K562 (cell line): ENCODE results near the gene TRIM25. TPM values are rescaled to one million over a fixed set of nuclear protein-coding genes. Genes with fewer than 3 reads are reported as not detected.

ENCODE experiments used
- EHMT2 ChIP-seq: fragments of 450-650 bp; IDR thresholded peaks from 2 replicates; pipeline ENCODE4 v1.6.1; 2018; ENCODE audit warnings: antibody characterized with exemption
- MIER1 ChIP-seq: fragments of 450-650 bp; IDR thresholded peaks from 2 replicates; pipeline ENCODE4 v1.6.1; 2016; ENCODE audit warnings: antibody characterized with exemption, mild to moderate bottlenecking, low read depth
- MYBL2 ChIP-seq, 2 experiments: fragments of 450-650 bp in 1 of 2; sonication (generic) in 1 of 2; formaldehyde crosslinking in 1 of 2; IDR thresholded peaks; 2 replicates each; pipeline versions ENCODE4 v1.6.1 to v1.8.1; 2017 to 2022; ENCODE audit warnings: borderline replicate concordance in 1 of 2, inconsistent platforms in 1 of 2, low read depth in 1 of 2, mild to moderate bottlenecking in 1 of 2, missing genetic modification reagents in 1 of 2, moderate library complexity in 1 of 2
- NKRF ChIP-seq: fragments of 450-650 bp; IDR thresholded peaks from 2 replicates; pipeline ENCODE4 v1.6.1; 2016; ENCODE audit warnings: borderline replicate concordance
- RBM39 ChIP-seq: fragments of 200-400 bp; formaldehyde crosslinking; optimal IDR thresholded peaks from 2 replicates; pipeline ENCODE3; 2018; ENCODE audit warnings: low read depth, low read length
- SIX5 ChIP-seq, 2 experiments: IDR thresholded peaks; 2 replicates each; pipeline ENCODE4 v1.6.1; 2011; ENCODE audit warnings: low read length in 2 of 2, borderline replicate concordance in 1 of 2, low read depth in 1 of 2, mild to moderate bottlenecking in 1 of 2, moderate library complexity in 1 of 2; ENCODE audit not compliant: insufficient read depth in 1 of 2
- SMAD2 ChIP-seq: fragments of 150-350 bp; IDR thresholded peaks from 2 replicates; pipeline ENCODE4 v1.6.1; 2014; ENCODE audit warnings: low read depth, mild to moderate bottlenecking, low read length
- ZNF75A ChIP-seq: fragments of 450-650 bp; formaldehyde crosslinking; IDR thresholded peaks from 2 replicates; pipeline ENCODE4 v1.4.0; 2020; ENCODE audit warnings: mild to moderate bottlenecking
- polyA plus RNA-seq, 8 experiments: library from polyadenylated mRNA; depleted of rRNA in 4 of 8; stranded (reverse) in 5 of 8; unstranded in 3 of 8; fragments of >200 nt; fragmentation: Nextera tagmentation in 2 of 8; fragmentation: Illumina TruSeq in 1 of 8; extraction: Ambion mirVana in 2 of 8; extraction: Trizol in 1 of 8; gene quantifications; 2 replicates each; pipeline versions ENCODE4 v1.2.1 to v1.2.3, GENCODE V29; 2011 to 2014; ENCODE audit warnings: inconsistent platforms in 1 of 8, missing spikeins in 1 of 8
- total RNA-seq, 7 experiments: library from RNA; depleted of rRNA in 6 of 7; stranded (reverse); fragments of >200 nt in 6 of 7; fragmentation: Illumina TruSeq in 2 of 7; extraction: Trizol in 2 of 7; gene quantifications; 2 replicates each; pipeline versions ENCODE4 v1.2.1 to v1.2.3, GENCODE V29; 2011 to 2021; ENCODE audit warnings: low replicate concordance in 1 of 7
- TF ChIP-seq, protein P1 (sequence below): sonication (generic); formaldehyde crosslinking; IDR thresholded peaks from 2 replicates; pipeline ENCODE4 v1.8.0; 2023; ENCODE audit warnings: mild to moderate bottlenecking, missing genetic modification reagents
- TF ChIP-seq, protein P2 (sequence below), 2 experiments: fragments of 150-350 bp in 1 of 2; IDR thresholded peaks; 2 replicates each; pipeline ENCODE4 v1.6.1; 2012 to 2016; ENCODE audit warnings: low read depth in 2 of 2, low read length in 2 of 2, mild to moderate bottlenecking in 1 of 2, moderate library complexity in 1 of 2
- TF ChIP-seq, protein P3 (sequence below): fragments of 450-650 bp; IDR thresholded peaks from 2 replicates; pipeline ENCODE4 v1.6.1; 2018; ENCODE audit not compliant: partially characterized antibody

The TRIM25 gene
- total and polyA plus RNA-seq, 9 of the 15 experiments (the other 6 are each of a cell fraction or from before 2014, with no cell fraction given): 5.9 to 49.5 (median 24.5) TPM

DNA sequence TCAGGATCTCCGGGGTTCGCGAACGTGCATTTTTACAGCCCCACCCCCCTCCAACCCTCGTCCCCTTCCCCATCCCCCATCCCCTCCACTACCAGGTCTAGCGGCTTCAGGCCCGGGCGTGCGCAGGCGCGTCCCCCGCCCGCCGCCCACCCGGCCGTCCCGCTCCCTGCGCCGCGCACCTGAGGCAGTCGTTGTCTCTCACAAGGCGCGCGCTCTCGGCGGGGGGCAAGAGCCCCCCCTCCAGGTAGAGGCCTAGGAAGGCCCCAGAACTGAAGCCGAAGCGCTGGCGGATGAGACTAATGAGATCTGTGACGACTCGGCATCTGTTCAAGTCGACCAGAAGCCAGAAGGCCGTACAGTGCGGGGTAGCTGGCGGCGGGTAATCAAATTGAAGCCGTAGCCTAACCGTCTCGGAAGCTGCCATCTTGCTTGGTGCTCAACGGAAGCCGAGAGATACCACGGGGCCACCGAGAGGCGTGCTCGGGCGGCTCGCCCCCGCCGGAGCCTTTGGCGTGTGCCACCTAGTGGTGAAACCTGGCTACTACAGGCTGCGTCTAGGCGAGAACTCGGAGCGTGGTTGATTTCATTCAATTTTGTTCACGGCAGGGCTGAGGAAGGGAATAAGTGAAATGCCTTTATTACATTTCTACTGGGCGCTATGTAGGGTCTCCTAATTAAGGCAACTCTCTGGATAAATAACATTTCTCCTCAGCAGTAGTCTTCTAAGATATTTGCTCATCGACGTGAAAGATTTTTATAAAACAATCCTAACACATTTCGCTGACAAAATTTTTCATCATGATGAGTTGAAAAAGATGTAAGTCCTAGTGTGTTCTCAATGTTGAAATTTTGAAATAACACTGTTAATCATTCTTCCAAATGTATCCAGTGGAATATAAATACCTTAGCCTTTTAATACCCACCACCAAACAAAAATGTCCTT lies 47.0 kb upstream of the TRIM25 start, which contains the start of gene COIL (continued):
- TF ChIP-seq, protein P1, sequence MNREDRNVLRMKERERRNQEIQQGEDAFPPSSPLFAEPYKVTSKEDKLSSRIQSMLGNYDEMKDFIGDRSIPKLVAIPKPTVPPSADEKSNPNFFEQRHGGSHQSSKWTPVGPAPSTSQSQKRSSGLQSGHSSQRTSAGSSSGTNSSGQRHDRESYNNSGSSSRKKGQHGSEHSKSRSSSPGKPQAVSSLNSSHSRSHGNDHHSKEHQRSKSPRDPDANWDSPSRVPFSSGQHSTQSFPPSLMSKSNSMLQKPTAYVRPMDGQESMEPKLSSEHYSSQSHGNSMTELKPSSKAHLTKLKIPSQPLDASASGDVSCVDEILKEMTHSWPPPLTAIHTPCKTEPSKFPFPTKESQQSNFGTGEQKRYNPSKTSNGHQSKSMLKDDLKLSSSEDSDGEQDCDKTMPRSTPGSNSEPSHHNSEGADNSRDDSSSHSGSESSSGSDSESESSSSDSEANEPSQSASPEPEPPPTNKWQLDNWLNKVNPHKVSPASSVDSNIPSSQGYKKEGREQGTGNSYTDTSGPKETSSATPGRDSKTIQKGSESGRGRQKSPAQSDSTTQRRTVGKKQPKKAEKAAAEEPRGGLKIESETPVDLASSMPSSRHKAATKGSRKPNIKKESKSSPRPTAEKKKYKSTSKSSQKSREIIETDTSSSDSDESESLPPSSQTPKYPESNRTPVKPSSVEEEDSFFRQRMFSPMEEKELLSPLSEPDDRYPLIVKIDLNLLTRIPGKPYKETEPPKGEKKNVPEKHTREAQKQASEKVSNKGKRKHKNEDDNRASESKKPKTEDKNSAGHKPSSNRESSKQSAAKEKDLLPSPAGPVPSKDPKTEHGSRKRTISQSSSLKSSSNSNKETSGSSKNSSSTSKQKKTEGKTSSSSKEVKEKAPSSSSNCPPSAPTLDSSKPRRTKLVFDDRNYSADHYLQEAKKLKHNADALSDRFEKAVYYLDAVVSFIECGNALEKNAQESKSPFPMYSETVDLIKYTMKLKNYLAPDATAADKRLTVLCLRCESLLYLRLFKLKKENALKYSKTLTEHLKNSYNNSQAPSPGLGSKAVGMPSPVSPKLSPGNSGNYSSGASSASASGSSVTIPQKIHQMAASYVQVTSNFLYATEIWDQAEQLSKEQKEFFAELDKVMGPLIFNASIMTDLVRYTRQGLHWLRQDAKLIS (CRISPR knock-in tag): no peak; the same call in none of the 2 replicates
- TF ChIP-seq NKRF (peak; percentile 52; the same call in 1 of the 2 replicates), RBM39 (no peak), SMAD2 (no peak), EHMT2 (peak; percentile 57; the same call in 1 of the 2 replicates), ZNF75A (no peak), SIX5 (IDR thresholded peaks at IDR 0.05; ENCODE audit: borderline replicate concordance in 1 of 2, insufficient read depth in 1 of 2, low read depth in 1 of 2, low read length in 2 of 2) (no peak), MIER1 (no peak), MYBL2 (IDR thresholded peaks at IDR 0.05; ENCODE audit: low read depth) (peak; percentile 68), MYBL2 (CRISPR knock-in tag; IDR thresholded peaks at IDR 0.05; ENCODE audit: borderline replicate concordance) (no peak)
- TF ChIP-seq, protein P2, sequence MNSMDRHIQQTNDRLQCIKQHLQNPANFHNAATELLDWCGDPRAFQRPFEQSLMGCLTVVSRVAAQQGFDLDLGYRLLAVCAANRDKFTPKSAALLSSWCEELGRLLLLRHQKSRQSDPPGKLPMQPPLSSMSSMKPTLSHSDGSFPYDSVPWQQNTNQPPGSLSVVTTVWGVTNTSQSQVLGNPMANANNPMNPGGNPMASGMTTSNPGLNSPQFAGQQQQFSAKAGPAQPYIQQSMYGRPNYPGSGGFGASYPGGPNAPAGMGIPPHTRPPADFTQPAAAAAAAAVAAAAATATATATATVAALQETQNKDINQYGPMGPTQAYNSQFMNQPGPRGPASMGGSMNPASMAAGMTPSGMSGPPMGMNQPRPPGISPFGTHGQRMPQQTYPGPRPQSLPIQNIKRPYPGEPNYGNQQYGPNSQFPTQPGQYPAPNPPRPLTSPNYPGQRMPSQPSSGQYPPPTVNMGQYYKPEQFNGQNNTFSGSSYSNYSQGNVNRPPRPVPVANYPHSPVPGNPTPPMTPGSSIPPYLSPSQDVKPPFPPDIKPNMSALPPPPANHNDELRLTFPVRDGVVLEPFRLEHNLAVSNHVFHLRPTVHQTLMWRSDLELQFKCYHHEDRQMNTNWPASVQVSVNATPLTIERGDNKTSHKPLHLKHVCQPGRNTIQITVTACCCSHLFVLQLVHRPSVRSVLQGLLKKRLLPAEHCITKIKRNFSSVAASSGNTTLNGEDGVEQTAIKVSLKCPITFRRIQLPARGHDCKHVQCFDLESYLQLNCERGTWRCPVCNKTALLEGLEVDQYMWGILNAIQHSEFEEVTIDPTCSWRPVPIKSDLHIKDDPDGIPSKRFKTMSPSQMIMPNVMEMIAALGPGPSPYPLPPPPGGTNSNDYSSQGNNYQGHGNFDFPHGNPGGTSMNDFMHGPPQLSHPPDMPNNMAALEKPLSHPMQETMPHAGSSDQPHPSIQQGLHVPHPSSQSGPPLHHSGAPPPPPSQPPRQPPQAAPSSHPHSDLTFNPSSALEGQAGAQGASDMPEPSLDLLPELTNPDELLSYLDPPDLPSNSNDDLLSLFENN (IDR thresholded peaks at IDR 0.05; ENCODE audit: low read depth in 2 of 2, low read length in 2 of 2): no peak
- TF ChIP-seq, protein P3, sequence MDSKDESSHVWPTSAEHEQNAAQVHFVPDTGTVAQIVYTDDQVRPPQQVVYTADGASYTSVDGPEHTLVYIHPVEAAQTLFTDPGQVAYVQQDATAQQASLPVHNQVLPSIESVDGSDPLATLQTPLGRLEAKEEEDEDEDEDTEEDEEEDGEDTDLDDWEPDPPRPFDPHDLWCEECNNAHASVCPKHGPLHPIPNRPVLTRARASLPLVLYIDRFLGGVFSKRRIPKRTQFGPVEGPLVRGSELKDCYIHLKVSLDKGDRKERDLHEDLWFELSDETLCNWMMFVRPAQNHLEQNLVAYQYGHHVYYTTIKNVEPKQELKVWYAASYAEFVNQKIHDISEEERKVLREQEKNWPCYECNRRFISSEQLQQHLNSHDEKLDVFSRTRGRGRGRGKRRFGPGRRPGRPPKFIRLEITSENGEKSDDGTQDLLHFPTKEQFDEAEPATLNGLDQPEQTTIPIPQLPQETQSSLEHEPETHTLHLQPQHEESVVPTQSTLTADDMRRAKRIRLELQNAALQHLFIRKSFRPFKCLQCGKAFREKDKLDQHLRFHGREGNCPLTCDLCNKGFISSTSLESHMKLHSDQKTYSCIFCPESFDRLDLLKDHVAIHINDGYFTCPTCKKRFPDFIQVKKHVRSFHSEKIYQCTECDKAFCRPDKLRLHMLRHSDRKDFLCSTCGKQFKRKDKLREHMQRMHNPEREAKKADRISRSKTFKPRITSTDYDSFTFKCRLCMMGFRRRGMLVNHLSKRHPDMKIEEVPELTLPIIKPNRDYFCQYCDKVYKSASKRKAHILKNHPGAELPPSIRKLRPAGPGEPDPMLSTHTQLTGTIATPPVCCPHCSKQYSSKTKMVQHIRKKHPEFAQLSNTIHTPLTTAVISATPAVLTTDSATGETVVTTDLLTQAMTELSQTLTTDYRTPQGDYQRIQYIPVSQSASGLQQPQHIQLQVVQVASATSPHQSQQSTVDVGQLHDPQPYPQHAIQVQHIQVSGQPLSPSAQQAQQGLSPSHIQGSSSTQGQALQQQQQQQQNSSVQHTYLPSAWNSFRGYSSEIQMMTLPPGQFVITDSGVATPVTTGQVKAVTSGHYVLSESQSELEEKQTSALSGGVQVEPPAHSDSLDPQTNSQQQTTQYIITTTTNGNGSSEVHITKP: no peak
